Measurements from ENCODE around the gene CNN2. TPM values are rescaled to one million over a fixed set of nuclear protein-coding genes. Genes with fewer than 3 reads are reported as not detected.
A peak's percentile ranks its signal among the peaks of the same experiment; 100 is the strongest.

Gene CNN2
- total RNA-seq, 5 donors from 2014 or later (not counting 1 experiment from before 2014, with no cell fraction given): 239 to 385 (median 314) TPM

- peaks cover 15% of the 10 kb centered on the region for H3K36me3 Mint-ChIP-seq
- peak overlapping the region; percentile 94 to 95 for H3K27ac Mint-ChIP-seq
- H3K4me3 Mint-ChIP-seq: peak overlapping the region; percentile 93 to 98 (median 94)
- 0% methylated on average over 19 of the region's 27 CpGs for WGBS (ENCODE audit: insufficient coverage)
- DNase-seq (peak; percentile 76 to 94 (median 88)), ATAC-seq (replicated peaks in 1 of 4) (peak; percentile 58 to 64 (median 61))
- H3K9me3 Mint-ChIP-seq: no peaks in the 10 kb centered on the region
- H3K27ac ChIP-seq (ENCODE audit: low read length): peak overlapping the region; percentile 57
- H3K4me3 ChIP-seq (ENCODE audit: control insufficient read depth in 1 of 2, extremely low read depth in 1 of 2, low read length in 1 of 2): peak overlapping the region; percentile 66 to 81
- H3K27me3 Mint-ChIP-seq: no peaks in the 10 kb centered on the region
- ChIA-PET CTCF (interaction anchor here (0.6 to 1.1 kb wide), 6 partner anchors 10 to 223 kb away, joined by 3 to 5 read pairs (median 4); no protein-coding TSS in a partner anchor), POLR2A (interaction anchor here (0.5 to 1.0 kb wide), 3 partner anchors 18 to 414 kb away, joined by 3 to 8 read pairs (median 6); no protein-coding TSS in a partner anchor)
- H3K9me3 ChIP-seq: no peaks in the 10 kb centered on the region
- no peaks in the 10 kb centered on the region for H3K27me3 ChIP-seq (replicated peaks in 1 of 2; ENCODE audit: control insufficient read depth in 2 of 2, extremely low read depth in 1 of 2, insufficient read depth in 2 of 2, low read length in 1 of 2)
- peaks cover 8 to 52% of the 10 kb centered on the region in 2 donors for H3K36me3 ChIP-seq (ENCODE audit: control insufficient read depth in 2 of 2, extremely low read depth in 1 of 2, insufficient read depth in 1 of 2, low read length in 1 of 2)
- peaks cover 50 to 53% (median 51%) of the 10 kb centered on the region in 3 donors for H3K4me1 Mint-ChIP-seq
- peaks cover 28 to 79% of the 10 kb centered on the region in 2 experiments for H3K4me1 ChIP-seq (ENCODE audit: control insufficient read depth in 1 of 2, extremely low read depth in 1 of 2, insufficient read depth in 2 of 2, low read length in 2 of 2)
Measured at GRCh38 chr19:1040476-1041271, 14.3 kb downstream of the CNN2 start.

GRCh38 chr19:1041272-1041834 lies 14.9 kb downstream of the CNN2 start:
- Mint-ChIP-seq H3K27me3 (no peaks in the 10 kb centered on the region), H3K36me3 (peaks cover 15% of the 10 kb centered on the region), H3K27ac (peak overlapping the region; percentile 94 to 95), H3K9me3 (no peaks in the 10 kb centered on the region), H3K4me3 (peak overlapping the region; percentile 93 to 98 (median 94)), H3K4me1 (peaks cover 44 to 47% (median 44%) of the 10 kb centered on the region in 3 donors)
- Histone ChIP-seq H3K27ac (ENCODE audit: low read length) (no peak overlapping the region), H3K27me3 (replicated peaks in 1 of 2; ENCODE audit: control insufficient read depth in 2 of 2, extremely low read depth in 1 of 2, insufficient read depth in 2 of 2, low read length in 1 of 2) (no peaks in the 10 kb centered on the region), H3K4me3 (ENCODE audit: control insufficient read depth in 1 of 2, extremely low read depth in 1 of 2, low read length in 1 of 2) (peak overlapping the region; percentile 66 to 81), H3K36me3 (ENCODE audit: control insufficient read depth in 2 of 2, extremely low read depth in 1 of 2, insufficient read depth in 1 of 2, low read length in 1 of 2) (peaks cover 8 to 52% of the 10 kb centered on the region in 2 donors), H3K9me3 (no peaks in the 10 kb centered on the region), H3K4me1 (ENCODE audit: control insufficient read depth in 1 of 2, extremely low read depth in 1 of 2, insufficient read depth in 2 of 2, low read length in 2 of 2) (peaks cover 27 to 76% of the 10 kb centered on the region in 2 experiments)
- DNase-seq: no peak
- ChIA-PET POLR2A (interaction anchor here in 1 of 2 donors (0.6 kb wide), 1 partner anchor 45 kb away, joined by 3 read pairs; no protein-coding TSS in a partner anchor), CTCF (interaction anchor here in 1 of 2 donors (0.6 to 1.1 kb wide), 3 partner anchors 12 to 24 kb away, joined by 3 read pairs; no protein-coding TSS in a partner anchor)
- WGBS (ENCODE audit: insufficient coverage): 52% methylated on average over 22 of the region's 26 CpGs
- no peak for ATAC-seq (replicated peaks in 1 of 4)

GRCh38 chr19:1041835-1042685 lies 15.7 kb downstream of the CNN2 start:
- ChIA-PET CTCF (no interaction called here), POLR2A (no interaction called here)
- H3K27me3 ChIP-seq (replicated peaks in 1 of 2; ENCODE audit: control insufficient read depth in 2 of 2, extremely low read depth in 1 of 2, insufficient read depth in 2 of 2, low read length in 1 of 2): no peaks in the 10 kb centered on the region
- Mint-ChIP-seq H3K4me3 (peak overlapping the region in 2 of 3 donors; percentile 94 to 98), H3K4me1 (peaks cover 38 to 44% (median 41%) of the 10 kb centered on the region in 3 donors), H3K36me3 (peaks cover 11% of the 10 kb centered on the region), H3K27ac (no peak overlapping the region), H3K9me3 (no peaks in the 10 kb centered on the region), H3K27me3 (no peaks in the 10 kb centered on the region)
- ATAC-seq (replicated peaks in 1 of 4): no peak
- H3K9me3 ChIP-seq: no peaks in the 10 kb centered on the region
- no peak overlapping the region for H3K27ac ChIP-seq (ENCODE audit: low read length)
- peak overlapping the region in 1 of 2 donors; percentile 66 for H3K4me3 ChIP-seq (ENCODE audit: control insufficient read depth in 1 of 2, extremely low read depth in 1 of 2, low read length in 1 of 2)
- H3K4me1 ChIP-seq (ENCODE audit: control insufficient read depth in 1 of 2, extremely low read depth in 1 of 2, insufficient read depth in 2 of 2, low read length in 2 of 2): peaks cover 26 to 79% of the 10 kb centered on the region in 2 experiments
- peaks cover 14 to 54% of the 10 kb centered on the region in 2 donors for H3K36me3 ChIP-seq (ENCODE audit: control insufficient read depth in 2 of 2, extremely low read depth in 1 of 2, insufficient read depth in 1 of 2, low read length in 1 of 2)
- 95% methylated on average over 29 of the region's 43 CpGs for WGBS (ENCODE audit: insufficient coverage)
- DNase-seq: no peak

DNA sequence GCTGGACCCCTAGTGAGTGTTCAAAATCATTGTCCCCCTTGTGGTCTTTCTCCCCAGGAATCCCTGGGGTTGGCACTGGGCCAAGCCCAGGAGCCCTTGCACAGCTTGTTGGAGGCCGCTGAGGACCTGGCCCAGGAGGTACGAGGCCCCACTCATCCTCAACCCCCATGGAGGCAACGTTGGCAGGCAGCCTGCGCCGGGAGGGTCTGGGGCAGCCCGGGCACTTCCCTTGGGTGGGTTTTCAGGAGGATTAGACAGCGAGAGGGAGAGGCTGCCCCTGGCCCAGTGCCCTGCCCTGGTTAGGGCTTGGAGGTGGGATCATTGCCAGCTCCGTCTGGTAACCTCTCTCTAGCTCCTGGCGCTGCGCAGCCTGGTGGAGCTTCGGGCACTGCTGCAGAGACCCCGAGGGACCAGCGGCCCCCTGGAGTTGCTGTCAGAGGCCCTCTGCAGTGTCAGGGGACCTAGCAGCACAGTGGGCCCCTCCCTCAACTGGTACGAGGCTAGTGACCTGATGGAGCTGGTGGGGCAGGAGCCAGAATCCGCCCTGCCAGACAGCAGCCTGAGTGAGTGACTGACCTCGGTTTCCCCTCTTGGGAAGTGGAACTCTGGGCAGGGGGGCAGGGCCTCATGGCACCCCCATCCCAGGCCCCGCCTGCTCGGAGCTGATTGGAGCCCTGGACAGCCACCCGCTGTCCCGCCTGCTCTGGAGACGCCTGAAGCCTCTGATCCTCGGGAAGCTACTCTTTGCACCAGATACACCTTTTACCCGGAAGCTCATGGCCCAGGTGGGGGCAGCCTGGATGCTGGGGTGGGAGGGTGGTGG lies 16.5 kb downstream of the CNN2 start:
- peak overlapping the region in 1 of 3 donors; percentile 94 for H3K4me3 Mint-ChIP-seq
- no peaks in the 10 kb centered on the region for H3K9me3 Mint-ChIP-seq
- no peaks in the 10 kb centered on the region for H3K27me3 ChIP-seq (replicated peaks in 1 of 2; ENCODE audit: control insufficient read depth in 2 of 2, extremely low read depth in 1 of 2, insufficient read depth in 2 of 2, low read length in 1 of 2)
- peaks cover 30 to 37% (median 34%) of the 10 kb centered on the region in 3 donors for H3K4me1 Mint-ChIP-seq
- no peak for DNase-seq
- CTCF ChIA-PET: interaction anchor here in 1 of 2 donors (0.6 kb wide), 1 partner anchor 11 kb away, joined by 4 read pairs; no protein-coding TSS in a partner anchor
- no peak for ATAC-seq (replicated peaks in 1 of 4)
- no peak overlapping the region for H3K27ac Mint-ChIP-seq
- no peaks in the 10 kb centered on the region for H3K9me3 ChIP-seq
- POLR2A ChIA-PET: interaction anchor here (0.6 kb wide), 2 partner anchors 21 to 152 kb away, joined by 6 to 7 read pairs; partner anchors contain the start of gene RNU6-2 (in 1 of the 2)
- 93% methylated on average over 13 of the region's 23 CpGs for WGBS (ENCODE audit: insufficient coverage)
- peaks cover 19 to 50% of the 10 kb centered on the region in 2 donors for H3K36me3 ChIP-seq (ENCODE audit: control insufficient read depth in 2 of 2, extremely low read depth in 1 of 2, insufficient read depth in 1 of 2, low read length in 1 of 2)
- H3K4me3 ChIP-seq (ENCODE audit: control insufficient read depth in 1 of 2, extremely low read depth in 1 of 2, low read length in 1 of 2): no peak overlapping the region
- H3K27ac ChIP-seq (ENCODE audit: low read length): no peak overlapping the region
- peaks cover 5% of the 10 kb centered on the region for H3K36me3 Mint-ChIP-seq
- no peaks in the 10 kb centered on the region for H3K27me3 Mint-ChIP-seq
- peaks cover 20 to 75% of the 10 kb centered on the region in 2 experiments for H3K4me1 ChIP-seq (ENCODE audit: control insufficient read depth in 1 of 2, extremely low read depth in 1 of 2, insufficient read depth in 2 of 2, low read length in 2 of 2)

- peaks cover 19 to 50% of the 10 kb centered on the region in 2 donors for H3K36me3 ChIP-seq (ENCODE audit: control insufficient read depth in 2 of 2, extremely low read depth in 1 of 2, insufficient read depth in 1 of 2, low read length in 1 of 2)
- 81% methylated on average over 7 of the region's 10 CpGs for WGBS (ENCODE audit: insufficient coverage)
Measured at GRCh38 chr19:1045247-1045603, 18.8 kb downstream of the CNN2 start.

More at GRCh38 chr19:1045247-1045603, 18.8 kb downstream of the CNN2 start:
- Mint-ChIP-seq H3K36me3 (peaks cover 4% of the 10 kb centered on the region), H3K4me1 (peaks cover 7 to 18% (median 16%) of the 10 kb centered on the region in 3 donors), H3K4me3 (no peak overlapping the region), H3K9me3 (no peaks in the 10 kb centered on the region), H3K27ac (no peak overlapping the region), H3K27me3 (no peaks in the 10 kb centered on the region)
- no peaks in the 10 kb centered on the region for H3K27me3 ChIP-seq (replicated peaks in 1 of 2; ENCODE audit: control insufficient read depth in 2 of 2, extremely low read depth in 1 of 2, insufficient read depth in 2 of 2, low read length in 1 of 2)
- POLR2A ChIA-PET: no interaction called here
- H3K9me3 ChIP-seq: no peaks in the 10 kb centered on the region
- no peak overlapping the region for H3K27ac ChIP-seq (ENCODE audit: low read length)
- DNase-seq (peak in 31 of 35 experiments; percentile 65 to 82 (median 76)), ATAC-seq (replicated peaks in 1 of 4) (peak in 3 of 4 experiments; percentile 14 to 65 (median 25))
- CTCF ChIA-PET: no interaction called here
- H3K4me3 ChIP-seq (ENCODE audit: control insufficient read depth in 1 of 2, extremely low read depth in 1 of 2, low read length in 1 of 2): no peak overlapping the region
- H3K4me1 ChIP-seq (ENCODE audit: control insufficient read depth in 1 of 2, extremely low read depth in 1 of 2, insufficient read depth in 2 of 2, low read length in 2 of 2): peaks cover 6 to 53% of the 10 kb centered on the region in 2 experiments

Data from T-cell (primary cell).